ENCODE measurements around the gene MEF2D. TPM values are rescaled to one million over a fixed set of nuclear protein-coding genes. Genes with fewer than 3 reads are reported as not detected.

MEF2D gene
- total RNA-seq, 4 donors from 2014 or later, result 61.7 to 73.5 (median 67.1) TPM

DNA sequence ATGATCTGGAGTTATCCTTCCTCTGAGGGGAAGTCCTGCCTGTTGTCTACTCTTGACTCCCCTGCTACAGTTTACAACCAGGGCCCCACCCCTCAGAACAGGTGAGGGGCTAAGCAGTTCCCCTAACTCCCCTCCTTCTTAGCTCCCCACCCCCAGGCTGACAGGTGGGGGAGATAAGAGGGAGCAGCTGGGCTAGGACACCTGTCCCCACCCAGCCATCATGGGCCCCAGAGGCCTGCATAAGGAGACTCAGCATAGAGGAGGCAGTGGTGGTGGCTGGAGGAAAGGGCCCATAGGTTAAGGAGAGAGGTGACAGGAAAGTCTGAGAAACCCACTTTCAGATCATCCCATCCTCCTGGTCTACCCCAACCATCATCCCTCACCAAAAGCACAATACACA, 6.8 kb downstream of the MEF2D start:
- peak overlapping the region; percentile 2 for H3K27ac ChIP-seq
- H3K4me3 ChIP-seq, result peak overlapping the region; percentile 22
- no peak for DNase-seq (ENCODE audit: low spot score in 2 of 2)

GRCh38 chr1:156493154-156493631, 7.4 kb downstream of the MEF2D start:
- WGBS, result 20% methylated on average over 11 of the region's 11 CpGs
- H3K9me3 ChIP-seq, result no peaks in the 10 kb centered on the region
- H3K27me3 ChIP-seq, result no peaks in the 10 kb centered on the region
- no peak for TF ChIP-seq POLR2A (IDR thresholded peaks at IDR 0.05)
- no peak for TF ChIP-seq CTCF (IDR thresholded peaks at IDR 0.05)
- no peak for TF ChIP-seq EP300 (IDR thresholded peaks at IDR 0.05)
- no peak for TF ChIP-seq POLR2AphosphoS5 (IDR thresholded peaks at IDR 0.05)
- peak overlapping the region; percentile 22 for H3K4me3 ChIP-seq
- no peak for DNase-seq (ENCODE audit: low spot score in 2 of 2)
- no peak overlapping the region for H3K27ac ChIP-seq
- H3K36me3 ChIP-seq, result peaks cover 6% of the 10 kb centered on the region
- peaks cover 100% of the 10 kb centered on the region for H3K4me1 ChIP-seq

More for the DNA sequence above, 6.8 kb downstream of the MEF2D start:
- H3K27me3 ChIP-seq, result no peaks in the 10 kb centered on the region
- TF ChIP-seq POLR2A (IDR thresholded peaks at IDR 0.05) (no peak), EP300 (IDR thresholded peaks at IDR 0.05) (no peak), POLR2AphosphoS5 (IDR thresholded peaks at IDR 0.05) (no peak), CTCF (IDR thresholded peaks at IDR 0.05) (no peak)
- H3K36me3 ChIP-seq, result peaks cover 3% of the 10 kb centered on the region
- H3K4me1 ChIP-seq, result peaks cover 100% of the 10 kb centered on the region
- no peaks in the 10 kb centered on the region for H3K9me3 ChIP-seq

DNA sequence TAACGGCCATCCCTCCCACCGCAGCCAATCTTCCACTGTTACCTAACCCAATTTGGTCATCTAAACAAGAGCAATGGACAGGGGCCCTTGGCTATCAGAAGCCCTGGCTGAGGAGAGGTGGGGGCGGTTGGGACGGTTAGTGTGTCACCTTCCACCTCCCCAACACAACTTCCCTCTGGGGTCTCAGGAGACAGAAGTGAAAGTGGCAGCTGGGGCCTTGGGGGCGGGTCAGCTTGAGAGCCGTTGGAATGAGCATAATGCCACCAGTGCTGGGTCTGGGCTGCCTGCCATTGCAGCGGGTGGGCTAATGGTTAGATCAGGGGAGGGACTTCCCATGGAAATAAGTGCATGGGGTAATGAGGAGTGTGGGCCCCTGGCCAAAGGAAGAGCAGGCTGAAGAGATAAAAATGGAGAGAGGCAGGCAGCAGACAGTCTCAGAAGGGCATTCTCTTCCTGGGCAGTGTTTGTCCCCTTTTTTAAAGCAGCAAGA, 7.9 kb downstream of the MEF2D start:
- H3K4me3 ChIP-seq, result peak overlapping the region; percentile 22
- H3K4me1 ChIP-seq, result peaks cover 100% of the 10 kb centered on the region
- no peak for DNase-seq (ENCODE audit: low spot score in 2 of 2)
- H3K36me3 ChIP-seq, result peaks cover 6% of the 10 kb centered on the region
- no peaks in the 10 kb centered on the region for H3K9me3 ChIP-seq
- H3K27ac ChIP-seq, result no peak overlapping the region
- H3K27me3 ChIP-seq, result no peaks in the 10 kb centered on the region
- WGBS, result 46% methylated on average over 7 of the region's 7 CpGs
- TF ChIP-seq POLR2AphosphoS5 (IDR thresholded peaks at IDR 0.05), result no peak

DNA sequence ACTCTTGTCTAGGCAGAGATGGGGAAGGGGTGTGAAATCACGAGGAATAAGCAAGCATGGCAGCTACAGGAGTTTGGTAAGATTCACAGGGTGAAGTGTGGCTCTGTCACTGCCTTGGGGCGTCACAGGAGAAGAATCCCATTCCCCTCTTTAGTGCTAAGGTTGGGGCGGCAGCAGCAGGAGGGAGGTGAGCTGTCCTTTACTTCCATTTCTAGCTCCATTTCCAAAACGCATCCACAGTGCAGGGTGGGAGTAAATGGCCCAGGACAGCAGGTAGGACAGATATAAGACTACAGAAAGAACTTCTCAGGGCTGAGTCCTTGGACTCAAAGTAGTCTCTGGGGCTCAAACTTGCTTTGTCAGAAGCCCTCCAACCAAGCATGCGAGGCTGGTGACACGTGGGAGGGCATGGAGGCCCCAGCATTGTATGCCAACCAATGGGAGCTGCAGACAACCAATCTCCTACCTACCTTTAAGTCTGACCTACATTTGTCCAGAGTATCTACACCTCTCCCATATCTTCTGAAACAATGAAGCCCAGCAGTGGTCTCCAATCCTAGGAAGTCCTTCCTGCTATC, 8.5 kb downstream of the MEF2D start:
- WGBS, result 77% methylated on average over 6 of the region's 6 CpGs
- Histone ChIP-seq H3K9me3 (no peaks in the 10 kb centered on the region), H3K27ac (no peak overlapping the region), H3K4me3 (no peak overlapping the region), H3K27me3 (no peaks in the 10 kb centered on the region), H3K36me3 (peaks cover 6% of the 10 kb centered on the region), H3K4me1 (peaks cover 94% of the 10 kb centered on the region)
- no peak for DNase-seq (ENCODE audit: low spot score in 2 of 2)
- TF ChIP-seq POLR2A (IDR thresholded peaks at IDR 0.05) (no peak), POLR2AphosphoS5 (IDR thresholded peaks at IDR 0.05) (no peak), EP300 (IDR thresholded peaks at IDR 0.05) (no peak), CTCF (IDR thresholded peaks at IDR 0.05) (no peak)

DNA sequence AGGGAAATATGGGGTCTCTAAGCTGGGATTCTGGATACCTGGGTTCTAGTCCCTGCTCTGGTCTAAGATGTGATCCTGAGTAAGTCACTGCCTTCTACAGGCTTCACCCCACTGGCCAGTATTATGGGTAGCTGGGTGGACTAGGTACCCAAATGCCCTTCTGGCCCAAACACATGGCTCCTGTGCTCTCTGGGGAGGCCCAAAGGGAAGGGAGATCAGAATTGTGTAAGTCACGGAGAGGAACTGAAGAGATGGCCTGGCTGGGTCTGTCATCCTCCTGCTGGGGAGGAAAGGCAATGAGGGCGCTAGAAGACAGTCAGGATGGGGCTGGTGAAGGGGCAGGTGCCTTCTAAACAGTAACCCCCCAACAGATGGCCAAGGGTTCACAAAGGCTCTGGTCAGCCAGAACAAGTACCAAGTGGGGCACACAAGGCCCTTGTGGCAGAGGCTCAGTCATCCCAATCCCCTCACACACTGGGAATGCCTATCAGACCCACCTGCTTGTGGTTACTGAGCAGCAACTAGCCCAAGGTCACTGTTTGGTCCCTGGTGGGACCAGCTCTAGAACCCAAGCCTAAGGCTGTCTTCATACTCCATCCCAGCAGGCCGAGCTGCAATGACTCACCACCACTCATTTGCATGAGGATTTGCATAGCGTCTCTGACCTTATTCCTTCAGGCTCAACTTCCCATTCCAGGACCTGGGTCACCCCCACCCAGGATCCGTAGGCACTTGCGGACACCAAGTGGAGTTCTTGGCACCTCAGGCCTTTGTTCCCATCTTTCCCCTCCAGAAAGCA, 9.2 kb downstream of the MEF2D start:
- H3K36me3 ChIP-seq, result peaks cover 6% of the 10 kb centered on the region
- H3K9me3 ChIP-seq, result no peaks in the 10 kb centered on the region
- no peak for TF ChIP-seq POLR2AphosphoS5 (IDR thresholded peaks at IDR 0.05)
- TF ChIP-seq EP300 (IDR thresholded peaks at IDR 0.05), result no peak
- no peak for TF ChIP-seq POLR2A (IDR thresholded peaks at IDR 0.05)
- TF ChIP-seq CTCF (IDR thresholded peaks at IDR 0.05), result no peak
- H3K27me3 ChIP-seq, result no peaks in the 10 kb centered on the region
- H3K27ac ChIP-seq, result peak overlapping the region; percentile 64
- DNase-seq (ENCODE audit: low spot score in 2 of 2), result no peak
- 76% methylated on average over 6 of the region's 6 CpGs for WGBS
- H3K4me3 ChIP-seq, result peak overlapping the region; percentile 28
- peaks cover 89% of the 10 kb centered on the region for H3K4me1 ChIP-seq

All from suprapubic skin (tissue), 4 donors.